ENCODE results near the gene MYO3A.

DNA sequence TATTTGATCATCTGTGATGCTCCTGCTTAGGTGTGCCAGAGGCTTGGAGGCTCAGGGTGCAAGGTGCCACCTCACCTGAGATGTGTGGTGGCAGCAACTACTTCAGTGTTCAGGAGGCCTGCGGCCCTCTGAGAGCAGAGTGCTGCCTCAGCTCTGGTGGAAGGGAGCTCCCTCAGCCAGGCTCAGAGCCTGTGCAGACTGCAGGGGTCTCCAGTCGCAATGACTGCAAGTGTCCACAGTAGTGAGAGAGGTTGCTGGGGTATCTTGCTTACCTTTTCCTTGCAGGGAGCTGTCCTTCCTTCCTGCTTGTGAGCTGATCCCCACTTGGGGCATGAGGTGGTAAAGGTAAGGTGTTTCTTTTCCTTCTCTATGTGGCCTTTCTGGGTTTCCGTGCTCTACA, 151.5 kb downstream of the MYO3A start:
- TF ChIP-seq CTCF (IDR thresholded peaks at IDR 0.05) (no peak), POLR2A (IDR thresholded peaks at IDR 0.05) (no peak)

All from uterus (tissue), 2 donors.